ENCODE results near the gene GRIP2.

Gene GRIP2

GRCh38 chr3:14576163-14576562 lies 36.0 kb upstream of the GRIP2 start:
- no peak for DNase-seq

GRCh38 chr3:14574183-14574582 lies 34.0 kb upstream of the GRIP2 start:
- Histone ChIP-seq H3K18ac (ENCODE audit: low read length) (no peak overlapping the region), H4K8ac (ENCODE audit: low read depth, low read length) (no peak overlapping the region), H2BK5ac (ENCODE audit: low read depth, low read length, poor library complexity) (no peak overlapping the region), H3K9ac (ENCODE audit: low read length) (no peak overlapping the region), H3K4ac (ENCODE audit: low read depth, low read length) (no peak overlapping the region), H3K79me1 (ENCODE audit: low read length) (no peaks in the 10 kb centered on the region), H3K14ac (ENCODE audit: low read length) (no peak overlapping the region), H2BK120ac (ENCODE audit: insufficient read depth, low read length, poor library complexity) (no peak overlapping the region), H4K12ac (ENCODE audit: low read depth, low read length) (no peak overlapping the region), H4K91ac (ENCODE audit: low read depth, low read length) (no peak overlapping the region), H3K9me3 (ENCODE audit: insufficient read depth, low read depth, low read length) (peaks cover 3% of the 10 kb centered on the region), H3K4me1 (ENCODE audit: control insufficient read depth in 1 of 2, insufficient read depth in 2 of 2, low read length in 2 of 2) (no peaks in the 10 kb centered on the region), H3K23ac (ENCODE audit: low read length) (no peak overlapping the region), H3K79me2 (ENCODE audit: control insufficient read depth, insufficient read depth, low read length, poor library complexity) (no peaks in the 10 kb centered on the region), H3K4me2 (ENCODE audit: low read length) (no peak overlapping the region), H3K27me3 (ENCODE audit: insufficient read depth, low read length) (no peaks in the 10 kb centered on the region), H2AFZ (ENCODE audit: insufficient read depth, low read length, poor library complexity) (no peak overlapping the region), H3K27ac (ENCODE audit: low read depth, low read length) (no peak overlapping the region), H3K36me3 (ENCODE audit: control insufficient read depth in 1 of 2, insufficient read depth in 2 of 2, low read length in 2 of 2) (no peaks in the 10 kb centered on the region), H2AK5ac (ENCODE audit: low read length) (no peak overlapping the region), H3K4me3 (ENCODE audit: low read depth, low read length) (no peak overlapping the region), H2BK12ac (ENCODE audit: low read length) (no peak overlapping the region)
- WGBS (ENCODE audit: extremely low coverage, insufficient coverage, insufficient read length): no CpG with 5 or more reads among the region's 27 CpGs
- DNase-seq: no peak

More at GRCh38 chr3:14576163-14576562, 36.0 kb upstream of the GRIP2 start:
- Histone ChIP-seq H3K23ac (ENCODE audit: low read length) (no peak overlapping the region), H3K4ac (ENCODE audit: low read depth, low read length) (no peak overlapping the region), H3K79me2 (ENCODE audit: control insufficient read depth, insufficient read depth, low read length, poor library complexity) (no peaks in the 10 kb centered on the region), H3K27ac (ENCODE audit: low read depth, low read length) (no peak overlapping the region), H3K4me3 (ENCODE audit: low read depth, low read length) (no peak overlapping the region), H3K14ac (ENCODE audit: low read length) (no peak overlapping the region), H3K4me2 (ENCODE audit: low read length) (no peak overlapping the region), H3K36me3 (ENCODE audit: control insufficient read depth in 1 of 2, insufficient read depth in 2 of 2, low read length in 2 of 2) (no peaks in the 10 kb centered on the region), H4K8ac (ENCODE audit: low read depth, low read length) (no peak overlapping the region), H3K79me1 (ENCODE audit: low read length) (no peaks in the 10 kb centered on the region), H2BK5ac (ENCODE audit: low read depth, low read length, poor library complexity) (no peak overlapping the region), H3K27me3 (ENCODE audit: insufficient read depth, low read length) (no peaks in the 10 kb centered on the region), H3K9ac (ENCODE audit: low read length) (no peak overlapping the region), H3K18ac (ENCODE audit: low read length) (no peak overlapping the region), H4K12ac (ENCODE audit: low read depth, low read length) (no peak overlapping the region), H2AK5ac (ENCODE audit: low read length) (no peak overlapping the region), H4K91ac (ENCODE audit: low read depth, low read length) (no peak overlapping the region), H3K9me3 (ENCODE audit: insufficient read depth, low read depth, low read length) (peaks cover 3% of the 10 kb centered on the region), H2AFZ (ENCODE audit: insufficient read depth, low read length, poor library complexity) (no peak overlapping the region), H2BK12ac (ENCODE audit: low read length) (no peak overlapping the region), H2BK120ac (ENCODE audit: insufficient read depth, low read length, poor library complexity) (no peak overlapping the region), H3K4me1 (ENCODE audit: control insufficient read depth in 1 of 2, insufficient read depth in 2 of 2, low read length in 2 of 2) (no peaks in the 10 kb centered on the region)
- WGBS (ENCODE audit: extremely low coverage, insufficient coverage, insufficient read length): no CpG with 5 or more reads among the region's 9 CpGs

GRCh38 chr3:14573706-14574105 lies 33.6 kb upstream of the GRIP2 start:
- H3K79me2 ChIP-seq (ENCODE audit: control insufficient read depth, insufficient read depth, low read length, poor library complexity): no peaks in the 10 kb centered on the region
- no peak overlapping the region for H3K14ac ChIP-seq (ENCODE audit: low read length)
- H3K9ac ChIP-seq (ENCODE audit: low read length): no peak overlapping the region
- H3K79me1 ChIP-seq (ENCODE audit: low read length): no peaks in the 10 kb centered on the region
- no peaks in the 10 kb centered on the region for H3K36me3 ChIP-seq (ENCODE audit: control insufficient read depth in 1 of 2, insufficient read depth in 2 of 2, low read length in 2 of 2)
- H4K91ac ChIP-seq (ENCODE audit: low read depth, low read length): no peak overlapping the region
- no peak overlapping the region for H4K8ac ChIP-seq (ENCODE audit: low read depth, low read length)
- H3K27ac ChIP-seq (ENCODE audit: low read depth, low read length): no peak overlapping the region
- no peak overlapping the region for H2BK12ac ChIP-seq (ENCODE audit: low read length)
- H4K12ac ChIP-seq (ENCODE audit: low read depth, low read length): no peak overlapping the region
- no peak overlapping the region for H2AK5ac ChIP-seq (ENCODE audit: low read length)
- H3K27me3 ChIP-seq (ENCODE audit: insufficient read depth, low read length): no peaks in the 10 kb centered on the region
- no peak overlapping the region for H2AFZ ChIP-seq (ENCODE audit: insufficient read depth, low read length, poor library complexity)
- no peak overlapping the region for H3K4me3 ChIP-seq (ENCODE audit: low read depth, low read length)
- peaks cover 3% of the 10 kb centered on the region for H3K9me3 ChIP-seq (ENCODE audit: insufficient read depth, low read depth, low read length)
- H3K18ac ChIP-seq (ENCODE audit: low read length): no peak overlapping the region
- no peak overlapping the region for H3K23ac ChIP-seq (ENCODE audit: low read length)
- H2BK5ac ChIP-seq (ENCODE audit: low read depth, low read length, poor library complexity): no peak overlapping the region
- no peaks in the 10 kb centered on the region for H3K4me1 ChIP-seq (ENCODE audit: control insufficient read depth in 1 of 2, insufficient read depth in 2 of 2, low read length in 2 of 2)
- no CpG with 5 or more reads among the region's 21 CpGs for WGBS (ENCODE audit: extremely low coverage, insufficient coverage, insufficient read length)
- H2BK120ac ChIP-seq (ENCODE audit: insufficient read depth, low read length, poor library complexity): no peak overlapping the region
- H3K4me2 ChIP-seq (ENCODE audit: low read length): no peak overlapping the region
- H3K4ac ChIP-seq (ENCODE audit: low read depth, low read length): no peak overlapping the region
- DNase-seq: no peak

GRCh38 chr3:14570864-14571263 lies 30.7 kb upstream of the GRIP2 start:
- Histone ChIP-seq H2BK5ac (ENCODE audit: low read depth, low read length, poor library complexity) (no peak overlapping the region), H2BK12ac (ENCODE audit: low read length) (no peak overlapping the region)

More at GRCh38 chr3:14570864-14571263, 30.7 kb upstream of the GRIP2 start:
- no peak overlapping the region for H2BK120ac ChIP-seq (ENCODE audit: insufficient read depth, low read length, poor library complexity)
- no peak overlapping the region for H3K9ac ChIP-seq (ENCODE audit: low read length)
- no peaks in the 10 kb centered on the region for H3K36me3 ChIP-seq (ENCODE audit: control insufficient read depth in 1 of 2, insufficient read depth in 2 of 2, low read length in 2 of 2)
- H2AFZ ChIP-seq (ENCODE audit: insufficient read depth, low read length, poor library complexity): no peak overlapping the region
- no peak overlapping the region for H3K14ac ChIP-seq (ENCODE audit: low read length)
- H3K4ac ChIP-seq (ENCODE audit: low read depth, low read length): no peak overlapping the region
- no CpG with 5 or more reads among the region's 5 CpGs for WGBS (ENCODE audit: extremely low coverage, insufficient coverage, insufficient read length)
- no peak overlapping the region for H4K91ac ChIP-seq (ENCODE audit: low read depth, low read length)
- H3K4me2 ChIP-seq (ENCODE audit: low read length): no peak overlapping the region
- H4K8ac ChIP-seq (ENCODE audit: low read depth, low read length): no peak overlapping the region
- H3K79me2 ChIP-seq (ENCODE audit: control insufficient read depth, insufficient read depth, low read length, poor library complexity): no peaks in the 10 kb centered on the region
- no peak overlapping the region for H2AK5ac ChIP-seq (ENCODE audit: low read length)
- no peak overlapping the region for H3K18ac ChIP-seq (ENCODE audit: low read length)
- H3K79me1 ChIP-seq (ENCODE audit: low read length): no peaks in the 10 kb centered on the region
- H3K27ac ChIP-seq (ENCODE audit: low read depth, low read length): no peak overlapping the region
- H3K4me3 ChIP-seq (ENCODE audit: low read depth, low read length): no peak overlapping the region
- H3K9me3 ChIP-seq (ENCODE audit: insufficient read depth, low read depth, low read length): peaks cover 3% of the 10 kb centered on the region
- no peak for DNase-seq
- no peak overlapping the region for H4K12ac ChIP-seq (ENCODE audit: low read depth, low read length)
- H3K23ac ChIP-seq (ENCODE audit: low read length): no peak overlapping the region
- H3K4me1 ChIP-seq (ENCODE audit: control insufficient read depth in 1 of 2, insufficient read depth in 2 of 2, low read length in 2 of 2): peaks cover 7% of the 10 kb centered on the region in 2 experiments
- no peaks in the 10 kb centered on the region for H3K27me3 ChIP-seq (ENCODE audit: insufficient read depth, low read length)
